ENCODE results near the gene INO80.

GRCh38 chr15:40992241-40992741 lies 123.8 kb downstream of the INO80 start:
- TF ChIP-seq CTCF (IDR thresholded peaks at IDR 0.05; ENCODE audit: low read depth, low read length) (no peak), EZH2phosphoT487 (IDR thresholded peaks at IDR 0.05; ENCODE audit: low read depth) (no peak)
